Mucosa of rectum (tissue), 2 donors: ENCODE results near the gene PFN3.
A peak's percentile ranks its signal among the peaks of the same experiment; 100 is the strongest.

Experiments used
- H3K27ac ChIP-seq, 2 donors: one replicate each; pipeline ENCODE4 v1.7.0; 2013; ENCODE audit warnings: inconsistent platforms in 2 of 2, low read depth in 2 of 2, low read length in 2 of 2
- H3K27me3 ChIP-seq, 2 donors: one replicate each; pipeline ENCODE4 v1.7.0; 2013; ENCODE audit warnings: low read length in 2 of 2; ENCODE audit not compliant: control insufficient read depth in 2 of 2, insufficient read depth in 2 of 2
- H3K36me3 ChIP-seq, 2 donors: one replicate each; pipeline ENCODE4 v1.7.0; 2013; ENCODE audit warnings: low read length in 2 of 2; ENCODE audit not compliant: control insufficient read depth in 2 of 2, insufficient read depth in 2 of 2
- H3K4me1 ChIP-seq, 2 donors: one replicate each; pipeline ENCODE4 v1.7.0; 2013; ENCODE audit warnings: low read length in 2 of 2, mild to moderate bottlenecking in 1 of 2; ENCODE audit not compliant: control insufficient read depth in 2 of 2, insufficient read depth in 2 of 2
- H3K4me3 ChIP-seq, 2 donors: one replicate each; pipeline ENCODE4 v1.7.0; 2013; ENCODE audit warnings: low read length in 2 of 2
- H3K9ac ChIP-seq, 2 donors: one replicate each; pipeline ENCODE4 v1.7.0; 2013; ENCODE audit warnings: low read length in 2 of 2, low read depth in 1 of 2, mild to moderate bottlenecking in 1 of 2
- H3K9me3 ChIP-seq, 2 donors: one replicate each; pipeline ENCODE4 v1.7.0; 2013; ENCODE audit warnings: low read length in 2 of 2; ENCODE audit not compliant: control insufficient read depth in 2 of 2
- donor health status: healthy.
- donor health status: Normal muscosa, but diverticular disease.

The PFN3 gene

GRCh38 chr5:177359860-177360259 is 40.6 kb downstream of the PFN3 start:
- Histone ChIP-seq H3K36me3 (no peaks in the 10 kb centered on the region), H3K4me1 (peaks cover 27 to 58% of the 10 kb centered on the region in 2 donors), H3K4me3 (peak overlapping the region in 1 of 2 donors; percentile 13), H3K9ac (peak overlapping the region in 1 of 2 donors; percentile 32), H3K27ac (no peak overlapping the region), H3K27me3 (no peaks in the 10 kb centered on the region), H3K9me3 (no peaks in the 10 kb centered on the region)

- Histone ChIP-seq H3K27me3 (no peaks in the 10 kb centered on the region), H3K4me3 (peak overlapping the region in 1 of 2 donors; percentile 13), H3K9me3 (no peaks in the 10 kb centered on the region), H3K36me3 (no peaks in the 10 kb centered on the region), H3K9ac (peak overlapping the region in 1 of 2 donors; percentile 32), H3K27ac (no peak overlapping the region), H3K4me1 (peaks cover 27 to 58% of the 10 kb centered on the region in 2 donors)
These were observed 41.0 kb downstream of the PFN3 start for GRCh38 chr5:177359451-177359851.

- Histone ChIP-seq H3K9me3 (no peaks in the 10 kb centered on the region), H3K27me3 (no peaks in the 10 kb centered on the region), H3K27ac (peak overlapping the region; percentile 31 to 46), H3K4me1 (peaks cover 27 to 54% of the 10 kb centered on the region in 2 donors), H3K9ac (peak overlapping the region; percentile 64 to 65), H3K36me3 (no peaks in the 10 kb centered on the region), H3K4me3 (peak overlapping the region; percentile 62 to 75)
These were observed 42.1 kb downstream of the PFN3 start for GRCh38 chr5:177358370-177358819.

GRCh38 chr5:177357459-177358351 is 42.8 kb downstream of the PFN3 start, which contains the start of gene RGS14:
RGS14 (plus strand) TSS chr5:177357924; CDS start chr5:177358025, 101 bp downstream.
- H3K9me3 ChIP-seq = no peaks in the 10 kb centered on the region
- H3K4me1 ChIP-seq = peaks cover 25 to 52% of the 10 kb centered on the region in 2 donors
- peak within 1 kb of the TSS; percentile 31 to 46 for H3K27ac ChIP-seq
- peak within 1 kb of the TSS; percentile 64 to 65 for H3K9ac ChIP-seq
- H3K4me3 ChIP-seq = peak within 1 kb of the TSS; percentile 62 to 75
- no peaks in the 10 kb centered on the region for H3K27me3 ChIP-seq
- H3K36me3 ChIP-seq = no peaks in the 10 kb centered on the region

GRCh38 chr5:177357146-177357458 is 43.4 kb downstream of the PFN3 start:
- Histone ChIP-seq H3K36me3 (no peaks in the 10 kb centered on the region), H3K27me3 (peaks cover 0 to 2% of the 10 kb centered on the region in 2 donors), H3K4me3 (peak overlapping the region; percentile 62 to 75), H3K9ac (no peak overlapping the region), H3K4me1 (peaks cover 20 to 47% of the 10 kb centered on the region in 2 donors), H3K27ac (peak overlapping the region in 1 of 2 donors; percentile 46), H3K9me3 (no peaks in the 10 kb centered on the region)

GRCh38 chr5:177356746-177357145 is 43.7 kb downstream of the PFN3 start:
- Histone ChIP-seq H3K4me1 (peaks cover 17 to 46% of the 10 kb centered on the region in 2 donors), H3K27ac (peak overlapping the region in 1 of 2 donors; percentile 46), H3K9me3 (no peaks in the 10 kb centered on the region), H3K9ac (no peak overlapping the region), H3K36me3 (no peaks in the 10 kb centered on the region), H3K27me3 (peaks cover 0 to 2% of the 10 kb centered on the region in 2 donors), H3K4me3 (peak overlapping the region in 1 of 2 donors; percentile 75)

- peaks cover 0 to 2% of the 10 kb centered on the region in 2 donors for H3K27me3 ChIP-seq
- H3K27ac ChIP-seq = no peak overlapping the region
- H3K9ac ChIP-seq = no peak overlapping the region
- no peaks in the 10 kb centered on the region for H3K9me3 ChIP-seq
- H3K4me3 ChIP-seq = no peak overlapping the region
- H3K36me3 ChIP-seq = no peaks in the 10 kb centered on the region
- H3K4me1 ChIP-seq = peaks cover 20 to 39% of the 10 kb centered on the region in 2 donors
These were observed 44.6 kb downstream of the PFN3 start for GRCh38 chr5:177355868-177356168.

- H3K36me3 ChIP-seq = no peaks in the 10 kb centered on the region
- H3K27me3 ChIP-seq = peaks cover 0 to 2% of the 10 kb centered on the region in 2 donors
- H3K4me3 ChIP-seq = no peak overlapping the region
- H3K4me1 ChIP-seq = peaks cover 25 to 43% of the 10 kb centered on the region in 2 donors
- no peak overlapping the region for H3K27ac ChIP-seq
- H3K9ac ChIP-seq = no peak overlapping the region
- no peaks in the 10 kb centered on the region for H3K9me3 ChIP-seq
These were observed 45.1 kb downstream of the PFN3 start for GRCh38 chr5:177355162-177355867.

GRCh38 chr5:177354711-177355110 is 45.8 kb downstream of the PFN3 start:
- no peak overlapping the region for H3K27ac ChIP-seq
- no peak overlapping the region for H3K4me3 ChIP-seq
- H3K4me1 ChIP-seq = peaks cover 29 to 48% of the 10 kb centered on the region in 2 donors
- peaks cover 0 to 5% of the 10 kb centered on the region in 2 donors for H3K36me3 ChIP-seq
- peaks cover 0 to 2% of the 10 kb centered on the region in 2 donors for H3K27me3 ChIP-seq
- H3K9me3 ChIP-seq = no peaks in the 10 kb centered on the region
- no peak overlapping the region for H3K9ac ChIP-seq

- no peak overlapping the region for H3K27ac ChIP-seq
- H3K27me3 ChIP-seq = peaks cover 0 to 2% of the 10 kb centered on the region in 2 donors
- H3K9me3 ChIP-seq = no peaks in the 10 kb centered on the region
- H3K9ac ChIP-seq = no peak overlapping the region
- peaks cover 29 to 48% of the 10 kb centered on the region in 2 donors for H3K4me1 ChIP-seq
- H3K4me3 ChIP-seq = no peak overlapping the region
- H3K36me3 ChIP-seq = peaks cover 3 to 9% of the 10 kb centered on the region in 2 donors
These were observed 46.2 kb downstream of the PFN3 start for GRCh38 chr5:177354256-177354655.
